GM12872 (cell line): ENCODE results near the gene PUS3.

ENCODE experiments used
- TF ChIP-seq, protein P1 (sequence below): IDR thresholded peaks from 3 replicates; pipeline ENCODE4 v1.5.1; 2011; ENCODE audit warnings: low read depth, mild to moderate bottlenecking, low read length, moderate library complexity; ENCODE audit not compliant: insufficient read depth

Gene PUS3

DNA sequence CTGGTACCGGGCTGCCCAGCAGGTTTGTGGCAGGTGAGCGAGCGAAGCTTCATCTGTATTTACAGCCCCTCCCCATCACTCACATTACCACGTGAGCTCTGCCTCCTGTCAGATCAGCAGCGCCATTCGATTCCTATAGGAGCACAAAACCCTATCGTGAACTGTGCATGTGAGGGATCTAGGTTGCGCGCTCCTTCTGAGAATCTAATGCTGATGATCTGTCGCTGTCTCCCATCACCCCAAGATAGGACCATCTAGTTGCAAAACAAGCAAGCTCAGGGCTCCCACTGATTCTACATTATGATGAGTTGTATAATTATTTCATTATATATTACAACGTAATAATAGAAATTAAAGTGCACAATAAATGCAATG, 27.1 kb upstream of the PUS3 start:
- TF ChIP-seq, protein P1, sequence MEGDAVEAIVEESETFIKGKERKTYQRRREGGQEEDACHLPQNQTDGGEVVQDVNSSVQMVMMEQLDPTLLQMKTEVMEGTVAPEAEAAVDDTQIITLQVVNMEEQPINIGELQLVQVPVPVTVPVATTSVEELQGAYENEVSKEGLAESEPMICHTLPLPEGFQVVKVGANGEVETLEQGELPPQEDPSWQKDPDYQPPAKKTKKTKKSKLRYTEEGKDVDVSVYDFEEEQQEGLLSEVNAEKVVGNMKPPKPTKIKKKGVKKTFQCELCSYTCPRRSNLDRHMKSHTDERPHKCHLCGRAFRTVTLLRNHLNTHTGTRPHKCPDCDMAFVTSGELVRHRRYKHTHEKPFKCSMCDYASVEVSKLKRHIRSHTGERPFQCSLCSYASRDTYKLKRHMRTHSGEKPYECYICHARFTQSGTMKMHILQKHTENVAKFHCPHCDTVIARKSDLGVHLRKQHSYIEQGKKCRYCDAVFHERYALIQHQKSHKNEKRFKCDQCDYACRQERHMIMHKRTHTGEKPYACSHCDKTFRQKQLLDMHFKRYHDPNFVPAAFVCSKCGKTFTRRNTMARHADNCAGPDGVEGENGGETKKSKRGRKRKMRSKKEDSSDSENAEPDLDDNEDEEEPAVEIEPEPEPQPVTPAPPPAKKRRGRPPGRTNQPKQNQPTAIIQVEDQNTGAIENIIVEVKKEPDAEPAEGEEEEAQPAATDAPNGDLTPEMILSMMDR = no peak

DNA sequence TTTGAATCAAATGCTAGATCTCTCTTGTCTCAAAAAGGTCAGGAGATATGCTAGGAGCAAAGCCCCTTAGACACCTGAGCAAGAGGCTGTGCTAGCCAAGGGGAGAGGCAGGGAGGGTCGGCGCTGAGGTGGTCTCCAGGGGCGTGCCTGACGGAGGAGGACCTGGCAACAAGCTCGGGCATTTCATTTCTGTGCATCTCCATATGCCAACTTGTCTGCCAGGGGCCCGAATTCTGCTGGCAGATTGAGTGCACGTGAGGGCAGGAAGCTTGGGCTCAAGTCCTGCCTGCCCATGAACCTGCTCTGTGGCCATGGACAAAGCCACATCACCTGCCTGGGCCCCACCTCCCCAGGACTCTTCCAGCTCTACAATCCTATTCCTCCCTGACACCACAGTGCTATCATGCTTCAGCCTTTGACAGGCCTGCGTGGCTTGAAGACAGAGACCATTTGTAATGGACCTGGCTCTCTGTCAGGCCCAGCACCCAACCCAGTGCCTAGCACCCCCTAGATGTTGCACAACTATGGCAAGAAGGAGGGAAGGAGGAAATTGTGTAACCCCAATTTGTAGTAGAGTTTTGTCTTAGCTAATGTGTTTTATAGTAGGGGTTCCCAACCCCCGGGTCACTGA, 26.6 kb upstream of the PUS3 start:
- TF ChIP-seq, protein P1 = no peak

DNA sequence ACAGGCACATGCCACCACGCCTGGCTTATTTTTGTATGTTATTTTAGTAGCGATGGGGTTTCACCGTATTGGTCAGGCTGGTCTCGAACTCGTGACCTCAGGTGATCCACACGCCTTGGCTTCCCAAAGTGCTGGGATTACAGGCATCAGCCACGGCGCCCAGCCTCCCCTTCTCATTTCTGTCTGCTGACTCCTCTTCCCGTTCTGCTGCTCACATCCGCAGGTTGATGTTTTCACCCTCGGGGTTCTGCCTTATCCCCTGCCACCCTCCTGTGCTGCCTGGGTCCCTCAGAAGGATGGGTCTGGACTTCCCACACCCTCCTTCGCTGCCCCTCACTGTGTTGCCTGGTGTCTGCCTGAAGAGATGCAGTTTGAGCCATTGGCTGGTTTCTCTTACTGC, 23.7 kb upstream of the PUS3 start:
- TF ChIP-seq, protein P1 = no peak

DNA sequence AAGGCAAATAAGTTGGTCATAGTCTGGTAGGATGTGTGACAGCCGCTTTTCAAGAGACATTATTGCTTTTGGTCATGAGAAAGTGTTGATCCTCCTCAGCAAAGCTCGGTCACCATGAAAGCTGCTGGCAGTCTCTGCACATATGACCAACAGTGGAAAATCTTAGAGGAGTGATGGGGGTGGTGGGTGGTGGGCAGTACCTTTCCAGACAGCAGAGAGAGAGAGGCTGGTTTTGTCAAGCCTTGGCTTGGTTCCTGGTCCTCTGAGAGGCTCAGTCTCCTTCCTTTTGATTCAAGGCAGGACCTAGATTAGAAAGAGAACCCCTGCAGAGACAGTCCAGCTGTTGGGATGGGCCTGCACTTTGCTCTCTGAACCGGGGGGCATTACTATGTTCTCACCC, 22.8 kb upstream of the PUS3 start:
- TF ChIP-seq, protein P1 = no peak

DNA sequence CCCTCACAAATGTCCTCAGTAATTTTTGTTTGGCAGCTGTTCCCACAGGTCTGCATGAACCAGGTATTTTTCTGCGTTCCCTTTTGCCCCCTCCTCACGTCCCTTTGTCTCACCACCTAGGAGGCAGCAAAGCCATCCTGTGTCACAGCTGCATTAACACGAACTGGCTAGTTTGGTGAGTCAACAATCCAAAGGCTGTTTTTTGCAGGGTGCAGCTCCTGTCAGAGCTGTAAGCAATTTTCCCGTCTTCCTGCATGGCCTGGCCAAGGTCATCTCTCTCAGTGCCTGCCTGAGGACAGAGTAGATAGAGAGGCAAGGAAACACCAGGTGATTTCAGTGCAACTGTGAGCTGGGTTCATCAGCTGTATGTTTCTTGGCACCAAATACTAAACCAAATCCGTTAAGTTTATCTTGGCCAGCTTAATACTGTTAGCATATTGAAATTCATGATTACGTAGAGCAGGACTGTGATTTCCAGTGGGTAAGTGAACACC, 22.3 kb upstream of the PUS3 start:
- TF ChIP-seq, protein P1 = no peak

DNA sequence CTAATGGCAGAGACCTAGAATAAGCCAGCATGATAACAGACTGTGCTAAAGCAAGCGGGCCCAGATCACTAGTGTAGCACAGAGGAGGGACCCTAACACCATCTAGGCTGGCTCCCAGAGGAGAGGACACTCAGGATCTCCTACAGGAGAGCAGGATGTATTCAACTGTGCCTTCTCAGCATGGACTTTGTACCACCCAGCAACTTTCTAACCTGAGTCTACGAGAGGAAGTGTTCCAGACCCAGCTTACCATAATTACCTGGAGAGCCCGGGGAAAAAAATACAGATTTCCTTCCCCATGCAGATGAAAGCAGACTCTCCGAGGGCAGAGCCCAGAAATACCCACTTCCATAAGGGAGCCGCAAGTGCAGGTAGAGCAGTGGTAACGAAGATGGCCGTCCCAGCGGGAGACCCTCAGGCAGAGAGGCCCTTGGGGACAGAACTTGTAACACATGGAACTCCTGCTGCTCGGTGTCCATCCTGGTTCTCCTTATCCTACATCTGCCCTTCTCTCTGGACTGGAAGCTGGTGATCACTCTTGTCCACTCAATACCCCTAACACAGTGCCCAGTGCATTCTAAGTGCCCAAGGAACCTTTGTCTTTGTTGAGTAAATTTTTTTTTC, 21.5 kb upstream of the PUS3 start:
- TF ChIP-seq, protein P1 = no peak

DNA sequence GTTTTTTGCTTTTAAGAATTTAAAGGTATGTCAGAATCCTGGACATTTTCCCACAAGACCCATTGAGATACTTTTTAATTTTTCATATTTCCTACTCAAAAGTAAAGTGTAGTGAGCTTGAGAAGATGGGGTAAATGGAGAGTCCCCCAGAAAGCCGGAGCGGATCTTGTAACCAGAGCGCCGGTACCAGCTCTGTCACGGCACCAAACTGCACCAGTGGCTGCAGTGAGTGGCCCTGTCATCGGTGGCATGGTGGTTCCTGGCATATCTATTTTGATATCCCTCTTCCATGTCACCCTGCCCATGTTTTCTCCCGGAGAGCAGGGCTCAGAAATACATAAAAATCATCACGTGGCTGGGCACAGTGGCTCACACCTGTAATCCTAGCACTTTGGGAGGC, 20.6 kb upstream of the PUS3 start:
- TF ChIP-seq, protein P1 = no peak
